ENCODE measurements around the gene LRRC75A.

LRRC75A gene

DNA sequence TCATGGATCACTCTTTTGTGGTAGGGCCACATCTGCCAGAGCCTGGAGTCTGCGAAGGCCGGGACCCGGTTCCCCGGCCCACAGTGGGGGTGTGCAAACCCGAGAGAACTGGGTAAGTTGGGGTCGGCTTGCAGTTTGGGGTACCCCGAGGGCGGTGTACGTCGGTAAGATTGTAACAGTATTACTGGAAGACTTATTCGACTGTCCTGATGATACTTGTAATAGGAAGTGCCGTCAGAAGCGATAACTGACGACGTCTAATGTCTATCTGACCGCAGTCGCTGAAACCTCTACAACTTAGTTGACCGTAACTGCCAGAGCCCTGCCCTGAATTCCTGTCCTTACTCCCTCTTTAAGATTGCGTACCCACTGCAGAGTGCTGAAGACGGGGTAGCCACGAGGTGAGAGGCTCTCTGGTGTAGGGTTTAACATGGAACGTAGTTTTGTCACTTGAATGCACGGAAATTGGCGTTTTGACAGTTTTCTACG lies 52.6 kb downstream of the LRRC75A start:
- Mint-ChIP-seq H3K9me3 (no peaks in the 10 kb centered on the region), H3K4me1 (peaks cover 65% of the 10 kb centered on the region), H3K27ac (peak overlapping the region; percentile 99 to 100), H3K4me3 (peak overlapping the region; percentile 98 to 99), H3K27me3 (no peaks in the 10 kb centered on the region)
- DNase-seq (no peak), ATAC-seq (peak; percentile 4)

DNA sequence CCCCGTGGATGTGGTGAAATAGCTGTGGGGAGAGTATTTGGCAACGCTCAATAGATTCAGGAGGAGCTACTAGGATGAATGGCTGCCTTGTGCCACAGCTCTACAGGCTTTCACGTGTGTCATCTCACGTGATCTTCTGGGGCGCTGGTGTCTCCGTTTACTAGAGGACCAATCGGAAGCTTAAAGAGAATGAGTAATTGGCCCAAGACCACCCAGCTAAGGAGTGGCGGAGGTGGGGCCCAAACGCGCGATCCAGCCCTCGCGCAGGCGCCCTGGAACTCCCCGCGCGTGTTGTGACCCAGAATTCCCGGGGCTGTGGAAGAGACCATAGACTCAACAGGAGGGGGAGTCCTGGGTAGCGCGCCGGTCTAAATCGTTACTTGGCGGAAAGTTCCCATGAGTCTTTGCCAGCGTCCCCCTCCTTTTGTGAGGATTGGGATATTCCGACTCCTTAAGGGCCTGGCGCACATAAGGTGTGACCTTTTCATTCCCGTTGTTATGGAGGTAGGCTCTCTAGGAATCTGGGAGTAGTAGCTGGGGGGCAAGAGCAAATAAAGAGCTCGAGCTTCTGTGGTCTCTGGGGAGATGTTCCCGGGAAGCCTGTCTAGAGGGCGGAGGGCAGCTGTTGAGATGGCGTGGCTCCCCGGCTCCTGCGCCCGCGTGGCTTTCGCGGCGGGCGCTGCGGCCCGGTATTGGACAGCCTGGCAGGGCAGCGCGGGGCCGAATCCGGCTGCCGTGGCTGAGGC lies 53.3 kb downstream of the LRRC75A start:
- peak overlapping the region; percentile 99 to 100 for H3K27ac Mint-ChIP-seq
- peak overlapping the region; percentile 98 to 99 for H3K4me3 Mint-ChIP-seq
- H3K4me1 Mint-ChIP-seq: peaks cover 59% of the 10 kb centered on the region
- H3K9me3 Mint-ChIP-seq: no peaks in the 10 kb centered on the region
- no peaks in the 10 kb centered on the region for H3K27me3 Mint-ChIP-seq
- ATAC-seq (peak; percentile 93), DNase-seq (peak; percentile 96 to 98)

DNA sequence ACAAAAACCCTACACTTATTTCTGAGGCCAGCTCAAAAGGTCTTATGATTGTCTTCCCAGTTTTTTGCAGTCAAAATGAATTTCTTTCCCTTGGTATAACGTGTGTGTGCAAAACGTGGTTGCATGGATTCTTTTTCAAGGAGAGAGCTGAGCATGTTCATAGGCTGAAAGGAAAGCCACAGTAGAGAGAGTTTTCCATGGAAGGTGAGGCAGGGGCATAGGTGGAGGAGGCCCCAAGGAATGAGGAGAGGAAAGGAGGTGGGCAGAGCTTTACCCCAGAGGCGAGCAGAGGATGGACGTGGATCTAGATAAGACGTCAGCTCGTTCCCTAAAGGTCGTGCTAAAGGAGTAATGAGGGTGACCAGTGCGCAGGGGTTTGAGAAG lies 53.8 kb downstream of the LRRC75A start:
- ATAC-seq (no peak), DNase-seq (no peak)
- H3K9me3 Mint-ChIP-seq: no peaks in the 10 kb centered on the region
- peaks cover 53% of the 10 kb centered on the region for H3K4me1 Mint-ChIP-seq
- no peaks in the 10 kb centered on the region for H3K27me3 Mint-ChIP-seq
- H3K27ac Mint-ChIP-seq: peak overlapping the region; percentile 99 to 100
- H3K4me3 Mint-ChIP-seq: peak overlapping the region; percentile 98 to 99

DNA sequence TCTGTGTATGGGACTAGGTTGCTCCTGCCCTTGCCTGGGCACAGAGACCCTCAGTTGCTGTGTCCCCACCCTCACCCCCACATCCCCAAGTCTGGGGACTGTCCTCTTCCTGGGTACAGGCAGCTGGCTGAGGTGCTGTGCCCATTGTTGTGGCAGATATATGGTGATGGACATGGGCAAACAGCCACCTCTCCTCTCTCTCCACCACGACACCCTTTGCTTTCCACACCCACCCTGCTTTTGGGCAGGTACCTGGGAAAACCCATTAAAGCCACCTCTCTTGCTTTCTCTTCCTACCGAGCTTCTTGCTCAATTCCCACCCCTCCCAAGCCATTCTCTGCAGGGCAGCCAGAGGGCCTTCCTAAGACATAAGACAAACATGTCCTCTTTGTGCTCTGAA lies 54.9 kb downstream of the LRRC75A start:
- Mint-ChIP-seq H3K4me3 (no peak overlapping the region), H3K27ac (no peak overlapping the region), H3K4me1 (peaks cover 42% of the 10 kb centered on the region), H3K27me3 (no peaks in the 10 kb centered on the region), H3K9me3 (no peaks in the 10 kb centered on the region)
- DNase-seq: no peak
- ATAC-seq: no peak

DNA sequence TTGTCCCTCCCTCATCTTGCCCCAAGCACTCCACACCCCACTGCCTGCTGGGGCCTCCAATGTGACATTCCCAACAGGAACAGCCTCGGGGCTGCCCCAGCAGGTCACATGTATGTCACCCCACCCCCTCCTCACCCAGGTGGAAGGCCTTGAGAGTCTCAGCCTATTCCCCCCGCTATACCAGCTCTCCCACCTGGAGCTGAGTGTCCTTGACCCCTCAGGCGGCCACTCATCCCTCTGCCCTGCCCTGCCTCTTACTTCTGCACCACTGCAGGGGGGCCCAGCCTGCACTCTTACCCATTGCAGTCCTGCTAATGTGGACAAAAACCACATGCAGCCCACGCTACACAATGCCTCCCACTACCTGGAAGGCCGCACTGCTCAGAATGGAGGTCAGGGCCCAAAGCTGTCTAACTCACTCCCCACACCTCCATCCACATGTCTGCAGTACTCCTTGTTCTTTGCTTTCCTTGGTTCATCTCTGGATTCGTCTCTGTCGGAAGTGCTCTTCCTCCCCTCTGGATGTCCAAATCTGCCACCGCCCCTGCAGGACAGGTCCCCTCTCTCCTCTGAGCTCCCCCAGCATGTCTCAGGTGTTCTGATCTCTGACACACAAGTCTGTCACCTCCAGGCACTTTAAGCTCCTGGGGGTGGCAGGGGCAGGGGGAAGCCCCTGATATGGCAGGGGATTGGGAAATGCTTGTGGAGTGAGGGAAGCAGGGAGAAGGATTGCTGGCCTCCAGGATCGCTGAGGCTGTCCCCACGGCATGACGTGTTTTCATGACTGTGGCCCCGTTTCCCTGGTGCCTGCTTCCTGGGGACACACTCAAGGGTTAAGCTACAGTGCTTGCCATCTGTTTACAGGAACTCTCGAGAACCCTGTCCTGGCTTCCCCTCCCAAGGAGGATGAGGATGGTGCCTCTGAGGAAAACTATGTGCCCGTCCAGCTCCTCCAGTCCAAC lies 55.8 kb downstream of the LRRC75A start:
- DNase-seq (no peak), ATAC-seq (no peak)
- H3K4me1 Mint-ChIP-seq: peaks cover 34% of the 10 kb centered on the region
- no peaks in the 10 kb centered on the region for H3K27me3 Mint-ChIP-seq
- H3K27ac Mint-ChIP-seq: peak overlapping the region; percentile 9 to 49
- no peak overlapping the region for H3K4me3 Mint-ChIP-seq
- H3K9me3 Mint-ChIP-seq: no peaks in the 10 kb centered on the region

DNA sequence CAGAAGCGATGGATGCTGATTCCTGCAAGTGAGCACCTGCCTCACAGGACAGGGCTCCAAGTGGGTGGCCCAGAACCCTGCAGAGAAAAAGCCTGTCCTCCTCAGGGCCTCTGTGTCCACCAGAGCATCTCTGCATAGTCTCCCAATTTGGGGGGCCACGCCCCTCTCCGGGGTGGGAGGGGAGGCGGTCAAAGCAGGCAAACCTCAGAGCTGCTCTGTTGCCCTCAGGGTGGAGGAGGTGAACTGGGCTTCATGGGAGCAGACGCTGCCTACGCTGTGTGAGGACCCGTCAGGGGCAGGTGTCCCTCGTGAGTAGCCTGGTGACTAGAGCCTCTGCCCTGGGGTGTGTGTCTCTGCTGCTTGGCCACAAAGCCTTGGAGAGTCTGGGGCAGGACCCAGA lies 57.3 kb downstream of the LRRC75A start:
- DNase-seq (no peak), ATAC-seq (no peak)
- no peaks in the 10 kb centered on the region for H3K9me3 Mint-ChIP-seq
- H3K4me3 Mint-ChIP-seq: no peak overlapping the region
- no peak overlapping the region for H3K27ac Mint-ChIP-seq
- H3K4me1 Mint-ChIP-seq: peaks cover 25% of the 10 kb centered on the region
- no peaks in the 10 kb centered on the region for H3K27me3 Mint-ChIP-seq

DNA sequence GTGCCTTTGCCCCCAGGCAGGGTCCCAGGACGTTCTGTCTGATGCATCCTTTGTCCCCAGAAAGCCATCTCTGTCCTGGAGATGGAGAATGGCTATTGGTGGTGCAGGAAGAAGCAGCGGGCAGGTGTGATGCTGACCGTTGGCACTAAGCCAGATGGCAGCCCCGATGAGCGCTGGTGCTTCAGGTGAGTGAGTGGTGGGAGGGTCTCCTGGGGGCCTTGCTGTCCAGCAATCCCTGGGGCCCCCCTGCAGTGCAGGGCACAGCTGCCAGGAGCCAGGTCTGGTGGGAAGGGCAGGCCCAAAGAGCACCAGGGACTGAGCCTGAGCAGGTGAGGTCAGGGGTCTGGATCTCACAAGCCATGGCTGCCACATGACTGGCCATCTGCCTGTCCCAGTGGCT lies 58.5 kb downstream of the LRRC75A start:
- Mint-ChIP-seq H3K9me3 (no peaks in the 10 kb centered on the region), H3K27ac (no peak overlapping the region), H3K4me3 (no peak overlapping the region), H3K4me1 (peaks cover 31% of the 10 kb centered on the region), H3K27me3 (no peaks in the 10 kb centered on the region)
- DNase-seq (no peak), ATAC-seq (no peak)

DNA sequence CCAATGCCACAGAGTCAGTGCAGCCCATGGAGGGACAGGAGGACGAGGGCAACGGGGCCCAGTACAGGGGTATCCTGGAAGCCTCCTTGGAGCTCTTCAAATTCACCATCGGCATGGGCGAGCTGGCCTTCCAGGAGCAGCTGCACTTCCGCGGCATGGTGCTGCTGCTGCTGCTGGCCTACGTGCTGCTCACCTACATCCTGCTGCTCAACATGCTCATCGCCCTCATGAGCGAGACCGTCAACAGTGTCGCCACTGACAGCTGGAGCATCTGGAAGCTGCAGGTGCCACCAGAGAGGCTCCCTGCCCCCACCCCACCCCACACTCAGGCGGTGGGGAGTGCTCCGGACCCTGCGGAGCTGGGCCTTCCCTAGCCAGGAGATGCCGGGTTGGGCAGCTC lies 60.0 kb downstream of the LRRC75A start:
- DNase-seq (no peak), ATAC-seq (no peak)
- Mint-ChIP-seq H3K4me3 (no peak overlapping the region), H3K4me1 (peaks cover 16% of the 10 kb centered on the region), H3K27me3 (no peaks in the 10 kb centered on the region), H3K27ac (peak overlapping the region in 1 of 2 donors; percentile 5), H3K9me3 (no peaks in the 10 kb centered on the region)

DNA sequence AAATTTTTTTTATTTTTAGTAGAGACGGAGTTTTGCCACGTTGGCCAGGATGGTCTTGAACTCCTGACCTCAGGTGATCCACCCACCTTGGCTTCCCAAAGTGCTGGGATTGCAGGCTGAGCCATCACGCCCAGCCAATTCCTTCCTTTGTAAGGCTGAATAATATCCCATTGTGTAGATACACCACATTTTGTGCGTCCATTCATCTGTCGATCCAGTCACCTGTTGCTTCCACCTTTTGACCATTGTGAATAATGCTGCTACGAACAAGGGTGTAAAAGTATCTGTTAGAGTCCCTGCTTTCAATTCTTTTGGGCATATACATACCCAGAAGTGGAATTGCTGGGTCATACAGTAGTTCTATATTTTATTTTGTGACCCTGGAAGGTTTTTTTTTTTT lies 61.3 kb downstream of the LRRC75A start:
- DNase-seq (no peak), ATAC-seq (no peak)
- no peak overlapping the region for H3K27ac Mint-ChIP-seq
- no peak overlapping the region for H3K4me3 Mint-ChIP-seq
- H3K4me1 Mint-ChIP-seq: peaks cover 6% of the 10 kb centered on the region
- H3K9me3 Mint-ChIP-seq: no peaks in the 10 kb centered on the region
- no peaks in the 10 kb centered on the region for H3K27me3 Mint-ChIP-seq

DNA sequence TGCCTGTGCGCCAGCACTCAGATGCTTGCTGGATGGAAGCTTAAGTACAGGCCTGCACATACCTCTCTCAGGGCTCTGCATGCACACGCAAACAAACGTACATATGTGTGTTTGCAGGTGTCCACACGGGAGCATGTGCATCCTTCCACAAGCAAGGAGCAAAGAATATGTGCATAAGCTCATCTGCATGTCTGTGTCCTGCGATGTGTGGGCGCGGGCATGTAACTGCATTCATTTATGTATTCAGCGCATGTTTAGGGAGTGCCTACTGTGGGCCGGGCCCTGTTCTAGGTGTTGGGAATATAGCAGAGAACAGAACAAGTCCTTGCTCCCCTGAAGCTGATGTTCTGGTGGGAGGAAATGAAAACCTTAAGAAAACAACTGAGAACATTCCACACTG lies 62.9 kb downstream of the LRRC75A start:
- ATAC-seq: no peak
- Mint-ChIP-seq H3K4me1 (peaks cover 6% of the 10 kb centered on the region), H3K9me3 (no peaks in the 10 kb centered on the region), H3K27ac (no peak overlapping the region), H3K27me3 (no peaks in the 10 kb centered on the region), H3K4me3 (no peak overlapping the region)
- DNase-seq: no peak

DNA sequence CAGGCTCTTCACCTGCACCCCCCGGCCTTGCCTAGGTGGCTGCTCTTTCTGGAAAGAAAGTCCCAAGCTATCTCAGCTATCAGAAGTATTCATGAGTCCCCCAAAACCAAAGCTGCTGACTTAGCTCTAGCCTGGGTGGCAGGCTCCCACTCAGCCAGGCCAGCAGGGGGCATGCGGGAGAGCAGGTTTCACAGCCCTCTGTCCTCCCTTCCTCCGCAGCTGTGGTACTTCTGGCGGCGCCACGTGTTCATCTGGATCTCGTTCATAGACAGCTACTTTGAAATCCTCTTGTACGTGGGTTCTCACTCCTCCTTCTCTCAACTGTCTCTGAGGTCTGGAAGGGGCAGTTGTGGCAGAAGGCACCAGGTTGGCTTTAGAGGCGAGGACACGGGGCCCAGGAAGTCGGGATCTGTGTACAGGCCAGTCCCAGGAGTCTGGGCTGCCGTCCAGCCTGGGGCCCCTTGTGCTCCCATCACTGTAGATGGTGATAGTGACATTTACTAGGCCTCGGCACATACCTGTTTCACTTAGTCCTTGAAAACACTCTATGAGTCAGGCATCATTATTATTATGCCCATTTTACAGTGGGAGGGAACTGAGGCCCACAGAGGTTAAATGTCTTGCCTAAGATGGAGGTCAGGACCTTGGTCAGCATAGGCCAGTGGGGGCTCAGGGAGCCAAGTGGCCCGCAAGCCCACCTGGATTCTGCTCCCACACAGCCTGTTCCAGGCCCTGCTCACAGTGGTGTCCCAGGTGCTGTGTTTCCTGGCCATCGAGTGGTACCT lies 63.7 kb downstream of the LRRC75A start:
- Mint-ChIP-seq H3K27me3 (no peaks in the 10 kb centered on the region), H3K4me1 (peaks cover 6% of the 10 kb centered on the region), H3K27ac (no peak overlapping the region), H3K4me3 (no peak overlapping the region), H3K9me3 (no peaks in the 10 kb centered on the region)
- ATAC-seq (peak; percentile 81), DNase-seq (peak; percentile 28 to 54)

DNA sequence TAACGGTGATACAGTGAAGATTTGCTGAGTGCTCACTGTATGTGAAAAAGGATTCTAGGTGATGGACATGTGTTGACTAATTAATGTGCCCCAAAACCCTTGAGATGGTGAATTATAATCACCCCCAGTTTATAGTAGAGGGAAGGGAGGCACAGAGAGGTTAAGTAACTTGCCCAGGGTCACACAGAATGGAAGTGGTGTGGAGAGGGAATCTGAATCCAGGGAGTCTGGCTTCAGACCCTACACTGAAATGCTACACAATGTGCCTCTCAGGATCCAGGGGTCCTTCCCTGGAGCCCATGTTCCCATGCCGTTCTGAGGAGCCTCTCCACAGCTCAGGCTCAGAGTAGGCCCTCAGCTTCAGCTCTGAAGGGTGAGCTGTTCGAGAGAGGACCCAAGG lies 65.0 kb downstream of the LRRC75A start:
- no peak for ATAC-seq
- Mint-ChIP-seq H3K4me1 (peaks cover 6% of the 10 kb centered on the region), H3K27ac (no peak overlapping the region), H3K27me3 (no peaks in the 10 kb centered on the region), H3K4me3 (no peak overlapping the region), H3K9me3 (no peaks in the 10 kb centered on the region)
- no peak for DNase-seq

DNA sequence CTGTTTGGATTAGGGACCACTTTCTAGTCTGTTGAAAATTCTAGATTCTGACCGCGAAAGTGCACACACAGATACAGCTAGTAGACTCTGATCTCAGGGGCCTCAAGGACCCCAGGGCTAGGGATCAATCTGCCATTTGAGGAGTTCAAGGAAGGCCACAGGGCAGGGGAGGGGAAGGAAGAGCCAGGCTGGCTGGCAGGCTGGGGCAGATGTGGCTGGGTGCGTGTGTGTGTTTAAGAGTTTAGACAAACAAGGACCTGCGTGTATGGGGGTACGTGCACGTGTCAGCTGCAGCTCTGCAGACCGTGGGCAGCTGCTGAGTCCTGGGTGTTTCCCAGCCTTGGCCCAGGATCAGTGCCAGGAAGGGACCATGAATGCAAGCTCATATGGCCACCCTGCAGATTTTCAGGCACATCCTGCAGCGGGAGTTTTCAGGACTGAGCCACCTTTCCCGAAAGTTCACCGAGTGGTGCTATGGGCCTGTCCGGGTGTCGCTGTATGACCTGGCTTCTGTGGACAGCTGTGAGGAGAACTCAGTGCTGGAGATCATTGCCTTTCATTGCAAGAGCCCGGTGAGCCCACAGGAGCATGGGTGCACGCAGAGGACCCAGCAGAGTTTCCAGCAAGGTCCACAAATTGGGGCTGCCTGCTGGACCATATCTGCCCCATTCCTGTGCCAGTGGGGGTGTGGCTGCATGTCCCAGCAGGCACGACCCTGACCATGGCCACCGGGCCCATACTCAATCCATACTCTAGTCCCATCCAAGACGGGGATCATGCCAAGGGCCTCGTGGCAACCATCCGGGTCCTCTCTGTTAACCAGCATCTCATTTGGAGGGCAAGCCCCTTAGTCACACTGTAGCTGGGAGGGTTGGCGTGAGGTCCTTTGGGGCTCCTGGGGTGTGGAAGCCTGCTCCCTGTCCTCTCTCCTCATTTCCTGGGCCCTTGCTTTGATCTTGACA lies 66.0 kb downstream of the LRRC75A start:
- Mint-ChIP-seq H3K4me1 (peaks cover 6% of the 10 kb centered on the region), H3K27me3 (no peaks in the 10 kb centered on the region), H3K4me3 (no peak overlapping the region), H3K9me3 (no peaks in the 10 kb centered on the region), H3K27ac (peak overlapping the region; percentile 77 to 85)
- no peak for DNase-seq
- no peak for ATAC-seq

DNA sequence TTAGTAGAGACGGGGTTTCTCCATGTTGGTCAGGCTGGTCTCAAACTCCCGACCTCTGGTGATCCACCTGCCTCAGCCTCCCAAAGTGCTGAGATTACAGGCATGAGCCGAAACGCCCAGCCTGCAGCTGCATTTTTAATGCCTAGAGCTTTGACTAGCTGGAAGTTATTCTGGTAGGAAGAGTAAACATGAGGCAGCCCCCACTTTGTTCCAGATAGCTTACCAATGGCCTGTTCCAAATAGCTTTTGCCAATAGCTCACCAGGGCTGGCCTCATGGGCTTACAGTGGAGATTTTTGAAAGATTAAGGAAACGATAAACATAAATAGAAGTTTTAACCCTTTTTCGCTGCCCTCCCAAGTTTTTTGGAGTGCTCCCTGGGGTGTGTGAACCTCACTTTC lies 66.8 kb downstream of the LRRC75A start:
- no peaks in the 10 kb centered on the region for H3K27me3 Mint-ChIP-seq
- no peak overlapping the region for H3K27ac Mint-ChIP-seq
- DNase-seq (no peak), ATAC-seq (no peak)
- no peak overlapping the region for H3K4me3 Mint-ChIP-seq
- H3K4me1 Mint-ChIP-seq: peaks cover 14% of the 10 kb centered on the region
- no peaks in the 10 kb centered on the region for H3K9me3 Mint-ChIP-seq
